Measurements from ENCODE around the gene P2RX3.
"Not testable (repeated sequence)": the region's sequence is repeated elsewhere in the genome, so short reads cannot be mapped to it uniquely, and the experiment has no call there.

Gene P2RX3

GRCh38 chr11:57353852-57354251 is 15.7 kb downstream of the P2RX3 start:
- DNase-seq: no peak

- DNase-seq: no peak
Observed at GRCh38 chr11:57354699-57355098, 16.5 kb downstream of the P2RX3 start.

DNA sequence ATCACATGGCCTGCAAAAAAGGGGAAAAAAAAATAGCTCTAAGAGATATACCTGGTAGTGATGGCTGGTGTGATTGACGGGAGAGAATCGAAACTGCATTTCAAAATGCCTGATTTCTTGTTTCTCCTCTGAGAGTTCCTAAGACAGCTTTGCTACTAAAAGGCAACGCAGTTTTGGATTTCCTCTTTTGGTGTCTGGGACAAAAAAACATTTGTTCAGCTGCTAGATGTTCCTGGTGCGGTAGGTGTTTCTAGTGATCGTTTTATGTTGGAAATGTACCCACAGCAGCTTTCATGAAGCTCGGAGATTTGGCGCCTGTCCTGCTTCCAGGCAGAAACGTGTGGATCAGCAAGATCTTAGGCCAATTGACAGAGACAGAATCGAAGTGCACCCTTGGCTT is 18.1 kb downstream of the P2RX3 start:
- DNase-seq: no peak

GRCh38 chr11:57357310-57357709 is 19.2 kb downstream of the P2RX3 start:
- DNase-seq: no peak

DNA sequence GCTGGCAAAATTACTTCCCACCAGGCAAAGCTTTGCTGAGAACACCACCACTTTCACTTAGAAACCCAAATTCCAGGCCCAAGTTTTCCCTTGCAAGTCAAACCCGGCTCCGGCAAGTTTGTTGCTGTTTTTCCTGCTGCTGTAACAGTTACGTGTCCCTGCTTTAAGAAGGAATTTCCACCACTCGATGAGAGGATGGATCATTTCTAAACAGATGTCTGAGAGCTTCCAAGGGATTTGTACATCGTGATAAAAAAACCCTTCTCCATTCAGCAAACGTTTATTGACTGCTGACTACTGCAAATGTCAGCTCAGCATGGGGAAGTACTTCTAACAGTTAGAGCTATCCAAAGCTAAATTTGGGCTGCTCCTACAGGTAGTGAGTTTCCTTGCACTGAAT is 19.7 kb downstream of the P2RX3 start:
- DNase-seq: no peak

DNA sequence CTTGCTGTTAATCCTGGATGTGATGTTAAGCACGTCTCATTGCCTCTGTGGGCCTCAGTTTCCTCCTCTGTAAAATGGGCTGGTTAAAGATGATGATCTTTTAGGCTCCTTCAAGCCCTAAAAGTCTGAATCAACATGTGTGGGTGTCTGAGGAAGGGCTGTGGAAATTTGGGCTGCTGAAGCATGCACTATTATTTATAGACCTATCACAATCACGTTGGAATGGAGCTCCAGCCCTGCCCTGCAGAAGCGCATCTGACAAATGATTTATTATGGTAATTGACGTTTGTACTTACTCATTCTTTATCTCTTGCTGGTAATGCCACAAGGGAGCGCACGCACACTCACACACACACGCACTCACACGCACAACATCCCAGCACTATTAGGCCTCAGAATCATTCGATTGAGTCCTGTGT is 20.4 kb downstream of the P2RX3 start:
- no peak for DNase-seq

DNA sequence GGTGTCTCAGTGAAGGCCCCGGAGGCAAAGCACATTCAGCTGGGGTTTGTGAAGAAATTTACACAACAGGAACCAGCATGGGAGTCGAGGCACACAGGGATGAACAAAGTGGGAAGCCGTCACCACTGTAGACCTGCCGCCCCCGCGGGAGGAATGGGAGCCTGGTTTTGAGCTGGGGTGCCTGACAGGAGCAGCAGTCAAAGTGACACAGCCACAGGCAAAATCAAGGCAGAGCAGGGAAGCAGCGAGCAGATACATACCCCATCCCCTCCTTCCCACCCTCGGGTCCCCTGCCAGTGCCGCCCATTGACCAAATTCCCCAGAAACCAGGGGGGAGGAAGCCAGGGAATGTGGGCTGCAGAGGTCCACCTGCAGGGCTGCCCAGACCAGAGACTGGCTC is 20.8 kb downstream of the P2RX3 start:
- no peak for DNase-seq

GRCh38 chr11:57359396-57359795 is 21.2 kb downstream of the P2RX3 start:
- no peak for DNase-seq

DNA sequence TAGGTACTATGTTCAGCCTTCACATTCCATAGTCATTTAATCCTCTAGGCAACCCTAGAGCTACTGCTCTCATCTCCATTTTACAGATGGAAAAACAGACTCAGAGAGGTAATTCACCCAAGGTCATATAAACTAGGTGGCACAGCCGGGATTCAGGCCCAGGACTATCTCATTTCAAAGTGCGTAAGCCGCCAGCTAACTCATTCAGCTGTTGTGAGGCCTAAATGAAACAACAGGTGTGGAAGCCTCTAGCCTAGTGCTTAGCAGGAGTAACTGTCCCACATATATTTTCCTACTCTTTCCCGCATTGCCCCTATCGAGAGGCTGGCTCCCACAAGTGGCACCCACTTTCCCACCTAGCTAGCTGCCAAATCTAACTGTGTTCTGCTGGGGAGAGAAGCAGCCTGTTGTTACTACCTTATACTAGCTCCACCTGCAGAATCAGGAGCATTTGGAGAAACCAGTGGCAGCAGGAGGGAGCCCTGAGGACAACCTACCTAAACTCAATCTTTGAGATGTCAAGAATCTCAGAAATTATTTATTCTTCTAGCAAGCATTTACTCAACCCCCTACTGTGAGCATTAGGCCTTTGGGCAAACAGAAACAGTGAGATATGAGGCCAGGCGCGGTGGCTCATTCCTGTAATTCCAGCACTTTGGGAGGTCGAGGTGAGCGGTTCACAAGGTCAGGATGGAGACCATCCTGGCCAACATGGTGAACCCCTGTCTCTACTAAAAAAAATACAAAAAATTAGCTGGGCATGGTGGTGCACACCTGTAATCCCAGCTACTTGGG is 21.9 kb downstream of the P2RX3 start:
- no peak for DNase-seq

- no peak for DNase-seq
Observed at GRCh38 chr11:57360991-57361390, 22.8 kb downstream of the P2RX3 start.

DNA sequence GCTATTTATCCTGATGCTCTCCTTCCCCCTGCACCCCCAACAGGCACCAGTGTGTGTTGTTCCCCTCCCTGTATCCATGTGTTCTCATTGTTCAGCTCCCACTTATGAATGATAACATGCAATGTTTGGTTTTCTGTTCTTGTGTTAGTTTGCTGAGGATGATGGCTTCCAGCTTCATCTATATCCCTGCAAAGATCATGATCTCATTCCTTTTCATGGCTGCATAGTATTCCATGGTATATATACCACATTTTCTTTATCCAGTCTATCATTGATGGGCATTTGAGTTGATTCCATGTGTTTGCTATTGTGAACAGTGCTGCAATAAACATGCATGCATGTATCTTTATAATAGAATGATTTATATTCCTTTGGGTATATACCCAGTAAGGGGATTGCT is 23.3 kb downstream of the P2RX3 start:
- DNase-seq: not testable (repeated sequence)

DNA sequence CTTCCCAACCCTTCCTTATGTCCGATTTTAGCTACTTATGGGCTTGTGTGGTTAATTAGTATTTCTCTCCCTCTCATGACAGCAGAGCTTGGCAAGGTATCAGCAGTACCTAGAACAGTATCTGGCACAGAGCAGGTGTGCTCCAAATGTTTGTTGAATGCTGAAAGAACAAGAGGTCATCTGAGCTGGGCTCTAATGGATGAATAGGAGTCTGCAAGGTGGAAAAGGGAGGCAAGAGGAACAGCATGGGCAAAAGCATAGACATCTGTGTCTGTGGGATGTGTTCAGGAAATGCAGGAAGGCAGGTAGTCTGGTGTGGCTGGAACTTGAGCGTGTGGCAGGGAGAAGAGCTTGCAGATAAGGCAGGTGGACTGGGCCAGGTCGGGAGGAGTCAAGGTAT is 23.8 kb downstream of the P2RX3 start:
- no peak for DNase-seq

- no peak for DNase-seq
Observed at GRCh38 chr11:57363131-57364080, 25.3 kb downstream of the P2RX3 start.

DNA sequence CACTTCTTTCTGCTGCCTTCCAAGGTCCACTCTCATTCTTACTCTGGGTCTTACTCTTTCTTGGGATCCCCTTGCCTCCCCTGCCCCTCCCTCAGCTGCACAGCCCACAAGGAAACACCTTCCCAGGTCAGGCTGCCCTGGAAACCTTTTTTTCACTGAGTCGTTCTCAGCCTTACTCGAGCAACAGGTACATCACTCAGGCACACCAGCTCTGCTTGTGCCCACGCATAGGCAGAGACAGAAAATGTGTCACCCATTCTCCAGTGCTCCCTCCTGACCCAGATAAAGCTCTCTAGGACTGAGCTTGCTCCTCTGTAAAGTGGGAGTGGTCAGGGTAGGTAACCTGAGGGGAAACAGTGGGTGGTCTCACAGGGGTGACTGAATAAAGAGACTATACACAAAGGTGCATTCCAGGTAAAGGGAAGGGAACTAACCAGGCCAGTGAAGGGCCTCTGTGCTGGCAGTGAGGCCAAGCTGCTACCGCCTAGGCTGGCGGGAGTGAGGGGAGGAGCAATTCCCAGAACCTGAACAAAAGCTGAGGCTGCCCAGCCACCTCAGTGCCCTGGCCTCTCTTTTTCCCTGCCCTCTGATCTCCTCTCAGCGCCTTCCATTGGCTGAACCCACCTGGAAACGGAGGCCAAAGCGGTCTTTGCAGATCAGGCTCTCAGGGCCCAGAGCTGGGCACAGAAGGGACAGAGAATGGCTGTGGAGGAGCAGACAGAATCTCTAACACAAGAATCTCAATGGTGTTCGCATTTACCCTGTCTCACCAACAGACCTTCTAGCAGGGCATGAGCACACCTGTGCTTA is 26.9 kb downstream of the P2RX3 start:
- no peak for DNase-seq

DNA sequence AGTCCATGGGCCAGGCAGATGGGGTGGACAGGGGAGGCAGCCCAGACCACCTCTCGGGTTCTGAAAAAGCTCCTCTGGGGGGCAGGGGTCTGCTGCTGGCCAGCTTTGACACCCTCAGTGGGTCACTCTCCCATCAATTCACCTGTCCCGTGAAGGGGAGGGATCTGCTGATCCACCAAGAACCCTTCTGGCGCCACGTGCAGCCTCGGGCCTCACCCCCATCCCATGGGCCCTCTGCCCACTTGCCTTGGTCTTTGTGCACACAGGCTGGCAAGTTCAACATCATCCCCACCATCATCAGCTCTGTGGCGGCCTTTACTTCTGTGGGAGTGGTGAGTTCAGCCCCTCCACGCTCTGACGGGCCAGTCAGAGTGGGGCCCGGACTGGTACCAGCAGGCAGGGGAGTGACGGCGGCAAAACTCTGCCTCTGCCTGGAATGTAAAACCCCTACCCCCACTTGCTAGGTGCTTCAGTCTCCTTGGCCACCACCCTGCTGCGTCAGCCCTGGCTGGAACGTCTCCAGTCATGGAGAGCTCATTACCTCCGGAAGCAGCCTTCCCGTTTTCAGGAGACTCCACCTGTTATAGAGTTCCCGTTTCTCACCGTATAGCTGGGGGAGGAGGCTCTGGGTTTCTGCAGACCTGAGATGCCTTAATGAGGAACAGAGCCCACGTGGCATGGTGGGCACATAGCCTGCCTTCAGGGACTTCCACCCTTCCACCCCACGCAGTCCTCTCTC is 30.1 kb downstream of the P2RX3 start:
- DNase-seq: no peak

- no peak for DNase-seq
Observed at GRCh38 chr11:57368845-57369232, 30.7 kb downstream of the P2RX3 start.

GRCh38 chr11:57370251-57370650 is 32.1 kb downstream of the P2RX3 start:
- no peak for DNase-seq

DNA sequence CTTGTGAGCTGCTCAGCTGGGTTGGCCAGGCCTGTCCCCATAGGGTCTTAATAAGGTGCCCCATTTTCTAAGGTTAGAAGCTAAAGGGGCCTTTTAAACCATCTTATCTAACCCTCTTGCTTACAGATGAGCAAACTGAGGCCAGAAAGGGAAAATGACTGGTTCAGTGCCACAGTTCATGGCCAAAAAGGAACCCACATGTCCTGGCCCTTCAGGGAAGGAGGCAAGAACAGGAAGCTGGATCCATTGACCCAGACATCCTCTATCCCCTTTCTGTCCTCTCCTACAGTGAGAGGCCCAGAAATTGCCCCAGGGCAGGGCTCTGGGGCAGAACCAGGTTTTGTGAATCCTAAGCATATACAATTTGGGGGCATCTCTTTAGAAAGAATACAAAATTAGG is 32.8 kb downstream of the P2RX3 start:
- no peak for DNase-seq

DNA sequence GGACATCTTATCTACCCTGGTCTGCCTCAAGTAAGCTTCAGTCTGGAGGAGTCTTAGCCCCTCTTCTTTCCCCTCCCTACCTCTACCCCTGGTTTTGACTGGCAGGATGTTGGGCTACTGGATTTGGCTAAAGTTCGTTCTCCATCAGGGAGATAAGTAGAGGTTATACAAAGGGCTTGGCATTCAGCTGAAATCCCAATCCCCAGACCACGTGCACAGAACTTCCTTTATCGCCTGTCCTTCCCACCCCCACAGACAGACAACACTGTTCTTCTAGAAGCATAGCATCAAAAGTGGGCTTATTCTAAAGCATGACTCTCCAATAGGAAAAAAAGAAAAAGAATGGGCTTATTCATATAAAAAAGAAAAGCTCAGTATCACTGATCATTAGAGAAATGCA is 35.0 kb downstream of the P2RX3 start:
- no peak for DNase-seq

DNA sequence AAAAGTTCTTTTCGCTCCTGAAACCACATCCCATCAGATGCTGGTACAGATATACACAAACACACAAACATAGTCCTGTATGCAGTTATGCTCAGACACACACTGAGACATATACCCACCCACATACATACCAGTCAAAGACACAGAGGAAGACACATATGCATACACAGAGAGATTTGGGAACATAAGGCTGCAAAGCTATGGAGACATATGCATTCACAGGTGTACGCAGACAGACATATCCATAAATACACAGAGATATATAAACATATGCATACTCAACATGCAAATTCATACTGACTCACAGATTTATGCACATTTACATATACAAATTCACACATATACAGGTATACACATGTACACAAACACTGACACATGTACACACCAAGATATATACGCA is 36.8 kb downstream of the P2RX3 start:
- DNase-seq: no peak

- DNase-seq: no peak
Observed at GRCh38 chr11:57375490-57375889, 37.3 kb downstream of the P2RX3 start.
